GM21723 (cell line): Measurements from ENCODE around the gene DACH1.

Experiments used
- ATAC-seq: cut with Tn5 transposase; IDR thresholded peaks from one replicate; pipeline ENCODE4 v1.9.1; 2021; ENCODE audit warnings: mild to moderate bottlenecking, moderate library complexity; ENCODE audit not compliant: unreplicated experiment

DACH1 gene

DNA sequence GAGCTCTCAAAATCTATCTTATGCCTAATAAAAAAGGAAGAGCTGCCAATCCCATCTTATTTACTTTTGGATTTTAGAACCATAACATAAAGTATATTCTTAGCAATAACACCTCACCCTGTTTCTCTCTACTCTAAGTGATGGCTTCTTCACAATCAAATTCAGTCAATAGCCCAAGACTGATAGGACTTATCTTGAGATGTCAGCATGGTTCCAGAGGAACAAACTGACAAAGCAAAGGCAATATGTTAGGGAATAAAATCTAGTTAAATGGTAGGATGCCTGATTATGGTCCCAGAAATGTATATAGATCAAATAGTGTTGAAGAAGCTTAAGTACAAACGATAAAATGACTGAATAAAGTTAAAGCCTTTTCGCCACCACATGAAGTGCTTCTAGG, 36.3 kb downstream of the DACH1 start:
- no peak for ATAC-seq

DNA sequence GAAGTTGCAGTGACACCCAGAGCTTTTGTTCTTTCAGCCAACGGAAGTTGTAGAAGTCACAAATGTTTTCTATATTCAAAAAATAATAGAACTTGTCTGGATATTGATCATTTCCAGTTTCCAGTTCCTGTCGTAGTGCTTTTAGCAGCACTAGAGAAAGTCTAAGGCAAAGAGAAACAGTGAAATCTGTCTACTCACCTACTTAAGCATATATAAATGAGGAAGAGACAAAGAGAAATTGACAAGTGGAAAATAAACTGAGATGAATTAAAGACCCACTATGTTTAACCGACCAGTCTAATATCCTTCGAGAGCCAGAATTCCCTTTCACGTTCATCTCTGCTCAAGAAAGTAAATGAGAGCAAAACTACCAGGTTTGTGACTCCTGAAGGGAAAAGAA, 36.7 kb downstream of the DACH1 start:
- ATAC-seq, result no peak

DNA sequence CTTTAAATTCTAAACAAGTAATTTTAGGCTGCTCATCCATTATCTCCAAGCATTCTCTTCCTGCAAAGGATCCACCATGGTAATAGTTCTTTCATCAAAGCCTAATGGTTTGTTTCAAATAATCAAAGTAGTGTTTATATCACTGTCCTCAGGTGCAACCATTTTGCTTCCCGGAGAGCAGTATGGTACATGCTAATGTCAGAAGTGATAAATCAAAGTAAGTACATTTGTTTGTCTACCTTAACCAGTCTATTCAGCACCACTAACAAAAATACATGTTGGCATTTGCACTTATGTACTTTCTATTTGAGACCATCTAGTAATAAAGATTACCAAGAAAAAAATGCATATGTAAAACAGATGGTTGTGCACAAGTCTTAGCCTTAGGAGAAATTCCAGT, 37.5 kb downstream of the DACH1 start:
- ATAC-seq, result no peak

DNA sequence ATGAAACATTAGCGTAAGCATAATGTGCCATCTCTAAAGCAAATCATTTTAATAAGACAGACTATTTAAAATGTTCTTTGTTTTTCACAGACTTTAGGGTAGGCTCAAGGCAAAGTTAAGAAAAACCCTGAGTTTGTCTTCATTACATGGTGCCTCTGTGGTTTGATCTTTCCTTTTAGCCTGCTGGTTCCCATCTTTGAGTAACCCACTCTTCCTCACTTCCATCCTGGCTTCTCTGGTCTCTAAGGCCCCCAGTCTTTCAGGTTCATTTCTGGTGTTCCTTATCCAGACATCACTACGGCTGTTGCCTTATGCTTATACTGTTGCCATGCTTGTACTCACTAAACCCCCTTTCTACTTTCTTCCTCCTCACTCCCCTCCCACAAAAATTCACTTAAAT, 38.4 kb downstream of the DACH1 start:
- ATAC-seq, result no peak

DNA sequence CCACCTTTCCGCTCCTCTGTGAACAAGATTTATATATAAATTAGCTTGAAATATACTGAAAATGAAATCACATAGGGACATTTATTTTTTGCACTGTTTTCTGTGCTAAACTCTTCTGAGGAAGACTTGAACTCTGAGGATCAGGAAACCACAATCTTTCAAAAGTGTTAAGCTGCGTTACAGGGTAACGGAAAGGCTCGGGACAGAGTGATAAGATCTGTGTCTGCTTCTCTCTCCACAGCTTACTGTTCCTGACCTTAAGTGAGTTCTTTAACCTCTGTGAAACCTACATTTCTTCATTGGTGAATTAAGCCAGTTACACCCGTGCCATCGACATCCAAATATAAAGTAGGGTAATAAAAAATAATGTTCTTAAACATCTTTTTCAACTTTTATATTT, 38.9 kb downstream of the DACH1 start:
- no peak for ATAC-seq

DNA sequence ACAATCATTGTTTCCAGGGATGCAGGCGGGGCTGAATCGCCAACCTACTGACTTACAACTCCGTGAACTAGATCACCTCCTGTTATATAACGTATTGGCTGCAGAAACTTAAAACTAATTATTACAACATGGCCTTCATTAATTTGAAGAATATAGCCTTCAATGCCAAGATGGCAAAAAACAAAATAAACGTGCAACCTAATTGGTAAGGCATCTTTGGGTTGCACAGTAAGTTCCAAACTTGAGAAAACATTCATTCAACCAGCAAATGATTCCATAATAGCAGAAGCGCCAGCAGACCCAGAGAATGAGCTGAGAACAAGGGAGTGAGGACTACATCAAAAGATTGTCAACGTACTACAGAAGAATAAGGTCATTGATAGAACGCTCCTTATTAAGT, 39.8 kb downstream of the DACH1 start:
- no peak for ATAC-seq

DNA sequence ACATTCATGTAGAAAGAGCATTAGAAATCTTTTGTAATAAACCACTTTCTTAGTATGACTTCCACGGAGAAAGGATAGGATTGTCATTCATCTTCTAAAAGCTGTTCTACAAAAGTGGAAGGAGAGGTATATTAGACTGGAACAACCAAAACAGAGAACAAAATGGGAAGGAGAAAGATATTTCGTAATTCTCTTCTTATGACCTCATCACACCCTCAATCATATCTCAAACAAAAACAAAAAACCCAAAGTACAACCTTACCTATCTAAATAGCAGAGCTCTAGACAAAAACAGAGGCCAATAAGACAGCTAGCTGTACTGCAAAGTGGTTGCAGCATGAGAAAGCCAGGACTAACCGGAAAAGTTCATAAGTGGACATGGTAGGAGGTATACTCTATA, 46.3 kb downstream of the DACH1 start:
- no peak for ATAC-seq

DNA sequence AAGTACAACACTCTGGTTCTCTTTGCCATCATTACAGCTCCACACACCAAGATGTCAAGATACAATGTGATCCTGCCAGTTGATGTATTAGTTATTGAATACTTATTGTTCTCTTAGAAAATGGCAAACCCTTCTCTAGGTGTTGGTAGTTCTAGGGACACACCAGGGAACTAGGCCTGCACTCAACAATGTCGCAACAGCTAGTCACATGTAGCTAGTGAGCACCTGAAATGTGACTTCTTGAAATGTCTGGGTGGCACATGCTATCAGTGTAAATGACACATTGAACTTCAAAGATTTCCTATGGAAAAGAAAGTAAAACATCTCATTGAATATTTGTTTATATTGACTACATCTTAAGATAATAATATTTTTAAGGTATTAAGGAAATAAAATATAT, 49.7 kb downstream of the DACH1 start:
- ATAC-seq, result no peak

DNA sequence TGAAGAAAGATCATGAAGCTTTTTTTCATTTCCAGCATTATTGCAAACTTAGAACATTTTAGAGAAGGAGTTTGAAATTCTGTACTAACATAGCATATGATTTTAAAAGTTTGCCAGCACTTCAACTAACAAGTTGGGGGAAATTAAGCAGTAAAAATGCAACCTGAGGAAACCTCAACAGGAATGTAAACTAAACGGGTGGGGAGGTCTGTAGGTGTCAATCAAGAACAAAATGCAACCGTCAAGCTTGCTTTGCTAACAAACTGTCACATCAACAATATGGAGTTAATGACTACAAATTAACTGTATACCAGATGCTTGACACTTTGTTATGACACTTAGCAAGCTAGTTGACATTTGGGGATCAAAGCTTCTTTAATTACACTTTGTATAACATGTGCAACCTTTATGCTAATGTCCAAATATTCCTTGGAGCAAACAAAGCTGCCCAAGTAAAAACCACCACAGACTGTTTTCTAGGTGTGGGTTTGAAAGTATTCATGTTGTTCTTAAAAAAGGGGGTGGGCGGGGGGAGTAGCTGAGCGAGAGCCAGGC, 52.1 kb downstream of the DACH1 start:
- ATAC-seq, result no peak

DNA sequence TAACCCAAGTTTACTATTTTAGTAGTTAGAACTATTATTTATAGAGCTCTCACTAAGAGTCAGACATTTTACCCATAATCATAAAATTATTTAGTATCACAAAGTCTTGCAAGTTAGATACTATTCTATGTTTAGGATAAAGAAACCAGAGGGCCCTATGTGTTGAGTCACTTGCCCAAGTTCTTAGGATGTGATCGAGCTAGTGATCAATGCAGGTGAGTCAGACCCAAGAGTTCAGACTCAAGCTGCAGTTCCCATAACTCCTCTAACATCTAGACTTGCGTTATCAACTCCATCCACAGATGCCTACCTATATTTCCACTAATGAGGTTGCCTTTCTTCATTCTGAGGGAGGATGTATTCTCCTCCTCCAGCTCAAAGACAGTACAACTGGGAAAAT, 53.8 kb downstream of the DACH1 start:
- no peak for ATAC-seq

DNA sequence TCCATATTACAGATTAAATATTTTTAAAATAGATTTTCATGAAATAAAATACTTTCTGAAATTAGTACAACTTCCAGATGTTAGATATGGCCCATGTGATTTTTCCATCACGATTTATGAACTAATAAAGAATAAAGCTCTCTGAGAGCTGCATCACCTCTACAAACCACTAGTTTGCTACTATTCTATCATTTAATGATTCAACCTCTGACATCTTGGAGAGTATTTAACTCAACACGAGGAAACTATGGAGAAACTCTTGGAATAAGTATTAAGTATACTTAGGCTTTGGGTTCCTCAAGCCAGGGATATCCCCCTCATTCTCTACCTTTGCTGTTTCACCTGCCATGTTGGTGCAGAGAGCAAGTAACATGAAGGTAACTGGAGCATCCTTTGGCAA, 55.7 kb downstream of the DACH1 start:
- no peak for ATAC-seq

DNA sequence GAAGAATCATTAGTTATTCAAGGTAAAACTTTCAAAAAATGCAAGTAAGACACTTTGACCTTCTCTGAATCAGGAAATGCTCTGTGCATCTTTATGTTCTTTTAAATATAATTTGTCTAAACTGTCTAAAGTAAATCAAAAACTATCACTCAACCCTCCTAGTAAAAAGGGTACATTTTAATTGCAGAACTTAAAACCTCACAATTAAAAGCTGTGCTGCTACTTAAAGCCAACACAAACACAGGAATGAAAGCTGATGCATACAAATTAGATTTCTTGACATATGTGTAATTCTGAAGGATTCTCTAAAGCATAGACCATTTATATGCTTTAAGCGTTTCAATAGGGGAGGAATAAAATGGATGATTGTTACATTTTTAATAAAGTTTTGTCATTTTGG, 58.3 kb downstream of the DACH1 start:
- ATAC-seq, result no peak

DNA sequence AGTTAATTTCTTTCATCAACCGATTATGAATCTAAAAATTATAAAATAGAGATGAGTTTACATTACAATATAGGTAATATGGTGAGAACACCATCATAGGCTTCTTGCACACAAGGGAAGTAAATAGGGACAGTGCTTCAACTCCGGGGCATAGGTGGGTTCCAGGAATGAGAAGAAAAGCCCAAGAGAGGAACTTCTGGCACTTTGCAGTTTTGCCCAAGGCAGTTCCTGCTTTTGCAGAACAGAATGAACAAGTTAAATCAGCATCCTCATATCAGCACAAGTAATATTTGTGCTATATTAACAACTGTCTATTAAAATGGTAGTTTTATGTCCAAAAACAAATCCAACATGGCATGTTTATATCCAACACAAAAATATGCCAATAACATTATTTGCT, 60.1 kb downstream of the DACH1 start:
- ATAC-seq, result no peak

DNA sequence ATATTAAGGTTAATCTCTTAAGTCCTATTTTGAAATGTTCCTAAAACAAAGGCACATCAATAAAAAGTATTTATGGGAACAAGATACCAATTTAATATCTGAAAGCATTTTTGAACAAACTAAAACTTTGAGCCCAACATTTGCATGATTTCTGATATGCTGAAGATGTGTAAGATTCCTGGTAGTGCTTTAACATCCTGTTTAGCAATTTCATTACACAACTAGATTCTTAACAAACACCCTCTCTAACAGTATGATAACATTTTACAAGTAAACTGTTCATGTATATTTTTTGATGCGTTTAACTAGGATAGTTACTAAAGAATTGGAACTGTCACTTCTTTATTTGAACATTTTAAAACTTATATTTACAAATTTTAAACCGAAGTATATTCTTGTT, 63.9 kb downstream of the DACH1 start:
- ATAC-seq, result no peak

DNA sequence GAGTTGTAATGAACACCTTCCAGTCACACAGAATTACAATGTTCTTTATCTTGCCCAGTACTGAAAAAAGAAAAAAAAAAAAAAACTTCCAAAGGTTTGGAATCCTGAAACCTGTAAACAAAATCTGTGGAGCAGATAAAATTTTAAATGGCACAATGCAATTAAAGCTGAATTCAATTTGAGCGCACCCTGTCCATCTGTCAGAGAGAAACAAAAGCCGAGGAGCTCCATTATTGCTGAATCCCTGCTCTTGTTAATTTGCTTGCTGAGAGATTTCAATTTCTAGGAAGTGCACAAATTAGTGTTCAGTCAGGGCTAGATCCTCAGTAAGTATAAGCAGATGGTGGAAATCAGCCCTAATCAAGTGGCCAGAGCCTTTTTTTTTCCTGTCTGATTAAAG, 65.2 kb downstream of the DACH1 start:
- no peak for ATAC-seq

DNA sequence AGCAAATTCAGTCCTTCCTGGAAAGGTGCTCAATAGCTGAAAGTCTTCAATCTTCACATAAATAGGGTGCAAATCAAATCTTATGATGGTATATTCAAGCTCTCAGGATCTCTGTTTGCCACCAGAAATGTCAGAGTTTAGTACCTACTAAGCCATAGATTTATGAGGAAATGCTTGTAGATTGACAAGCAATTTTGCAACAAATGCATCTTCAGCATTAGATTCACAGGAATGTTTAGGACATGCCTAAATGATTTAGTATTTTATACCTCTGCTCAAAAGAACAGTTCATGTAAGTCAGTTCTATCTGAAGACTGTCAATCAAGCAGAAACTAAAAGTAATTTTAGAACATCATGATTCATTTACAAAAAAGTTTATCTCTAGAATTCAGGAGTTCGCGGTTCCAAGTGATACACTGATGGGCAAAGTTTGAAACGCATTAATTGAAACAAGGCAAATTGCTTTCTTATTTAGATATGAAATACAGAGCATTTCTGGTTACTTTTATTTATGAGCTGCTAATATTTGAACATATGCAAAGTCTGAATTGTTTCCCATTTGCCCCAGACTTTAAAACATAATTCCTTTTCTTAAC, 65.7 kb downstream of the DACH1 start:
- ATAC-seq, result no peak

DNA sequence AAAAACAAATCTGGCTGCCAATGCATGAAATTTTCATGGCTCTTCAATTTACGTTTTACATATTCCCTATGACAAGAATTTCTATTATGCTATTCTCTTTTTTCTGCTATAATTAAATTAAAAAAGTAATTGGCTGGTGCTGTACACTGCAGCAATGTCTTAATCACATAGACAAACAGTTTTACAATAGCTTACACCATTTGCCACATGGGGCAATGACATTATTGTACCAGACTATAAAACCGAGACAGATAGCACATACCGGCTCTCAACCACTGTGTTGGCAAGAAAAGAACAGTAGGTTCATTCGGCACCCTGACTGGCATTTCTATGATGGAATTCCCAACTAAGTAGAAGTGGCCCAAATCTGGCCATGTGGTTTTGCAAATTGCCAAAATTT, 67.7 kb downstream of the DACH1 start:
- ATAC-seq, result no peak

DNA sequence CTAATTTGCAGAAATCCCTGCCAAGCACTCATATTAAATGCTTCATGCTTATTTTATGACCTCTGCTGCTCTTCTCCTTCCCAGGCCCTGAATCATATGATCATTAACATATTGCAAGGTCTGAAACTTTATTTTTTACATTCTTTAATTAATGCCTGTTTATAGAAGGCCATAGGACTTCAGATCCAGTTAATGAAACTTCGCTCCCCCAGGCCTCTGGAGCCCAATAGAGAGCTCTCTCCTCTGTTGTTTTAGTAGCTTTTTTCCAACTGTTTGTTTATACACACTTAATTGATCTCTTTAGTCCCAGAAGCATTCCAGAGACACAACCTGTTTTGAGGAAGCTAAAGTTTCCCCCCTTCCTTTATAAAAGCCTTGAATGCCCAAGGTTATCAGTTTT, 68.3 kb downstream of the DACH1 start:
- ATAC-seq, result no peak

DNA sequence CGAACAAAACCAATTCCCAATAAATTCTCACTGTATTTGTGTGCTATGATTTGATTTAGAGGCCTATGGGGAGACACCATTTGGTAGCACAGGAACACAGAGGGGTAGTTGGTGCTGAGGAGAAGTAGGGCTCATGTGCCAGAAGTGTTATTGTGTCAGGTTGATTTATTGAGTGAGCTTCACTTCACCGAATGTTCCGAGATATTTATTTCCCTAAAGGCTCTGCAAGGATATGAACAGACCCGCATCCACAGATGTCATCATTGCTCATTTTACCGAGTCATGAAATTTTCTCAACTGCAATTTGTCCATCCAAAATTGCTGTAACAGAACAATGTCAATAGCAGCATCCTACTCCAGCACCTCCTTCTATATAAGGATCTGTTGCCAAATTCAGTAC, 69.5 kb downstream of the DACH1 start:
- no peak for ATAC-seq

DNA sequence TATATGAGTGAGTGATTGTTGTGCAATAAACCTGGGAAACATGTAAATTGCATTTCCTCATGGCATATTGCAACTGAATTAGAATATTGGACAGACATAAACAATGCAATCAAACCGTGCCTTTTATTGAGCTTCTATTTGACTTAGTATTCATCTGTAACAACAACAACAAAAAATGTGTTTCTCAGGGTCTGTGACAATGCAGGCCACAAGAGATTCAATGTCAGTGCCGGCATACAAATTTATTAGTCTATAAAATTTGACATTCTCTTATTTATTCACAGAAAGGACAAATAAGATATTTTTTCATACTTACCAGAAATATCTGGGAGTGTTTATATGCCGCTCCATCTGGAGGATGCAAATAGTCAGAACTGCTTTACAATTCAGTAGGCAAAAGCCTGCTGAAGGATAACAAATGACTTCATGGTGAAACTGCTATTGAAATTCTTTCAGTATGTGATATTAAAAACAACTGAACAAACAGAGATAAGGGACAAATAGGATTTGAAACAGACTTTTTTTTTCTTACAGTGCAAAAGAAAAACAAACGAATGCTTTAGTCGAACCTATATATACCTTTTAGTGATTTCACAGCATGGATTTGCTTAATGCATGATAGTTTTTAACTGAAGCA, 77.2 kb downstream of the DACH1 start:
- no peak for ATAC-seq

DNA sequence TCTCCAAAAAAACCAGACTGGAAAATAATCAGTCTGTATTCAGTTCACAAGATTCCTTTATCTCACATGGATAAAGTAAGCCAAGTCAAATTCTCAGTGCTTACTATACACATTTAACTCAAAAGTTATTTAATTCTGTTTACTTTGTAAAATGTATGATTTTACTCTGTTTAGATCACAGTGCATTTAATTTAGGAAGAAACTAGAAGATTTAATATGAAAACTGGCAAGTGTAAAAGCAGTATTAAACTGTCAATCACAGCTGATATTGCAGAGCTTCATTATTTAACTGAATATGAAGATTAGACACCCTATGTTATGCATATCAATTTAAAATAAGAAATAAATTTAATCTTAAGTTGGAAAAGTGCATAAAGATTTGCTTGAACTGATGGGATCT, 78.0 kb downstream of the DACH1 start:
- ATAC-seq, result no peak

DNA sequence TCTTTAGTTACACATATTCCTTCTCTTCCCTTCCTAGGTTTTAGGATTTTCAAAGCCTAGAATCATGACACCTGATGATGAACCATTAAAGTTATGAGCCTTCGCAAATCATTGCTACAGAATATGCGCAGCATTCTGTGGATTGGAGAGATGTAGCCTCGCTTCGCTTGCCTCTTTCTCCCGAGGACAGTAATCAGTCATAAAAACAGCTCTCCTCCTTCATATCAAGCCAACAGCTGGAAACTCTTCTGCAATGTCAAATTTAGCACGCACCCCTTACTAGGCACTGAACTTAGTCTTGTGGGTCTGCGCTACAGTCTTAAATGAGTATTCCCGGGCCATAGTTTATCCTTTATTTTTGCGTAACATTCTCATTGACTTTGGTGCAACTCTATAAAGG, 79.6 kb downstream of the DACH1 start:
- no peak for ATAC-seq

DNA sequence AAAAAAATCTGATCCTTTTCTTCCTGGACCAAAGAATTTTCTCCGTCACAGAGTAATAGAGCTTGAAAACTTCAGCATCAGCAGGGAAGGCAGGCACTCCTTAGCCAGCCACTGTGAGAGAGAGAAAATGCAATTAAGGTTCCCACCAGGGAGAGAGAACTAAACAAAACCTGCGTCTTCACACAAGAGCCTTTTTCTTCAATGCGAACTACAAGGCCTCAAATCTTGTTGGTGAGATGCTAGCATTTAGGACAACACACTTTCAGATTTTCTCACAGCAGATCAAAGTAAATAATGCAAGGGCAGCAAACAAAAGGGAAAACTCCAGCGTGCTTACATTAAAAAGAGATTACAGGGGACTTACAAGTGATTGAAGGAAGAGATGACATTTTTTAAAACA, 80.1 kb downstream of the DACH1 start:
- no peak for ATAC-seq
